ENCODE measurements around the gene UGT1A8.

GRCh38 chr2:233803292-233803911, 186.0 kb downstream of the UGT1A8 start:
- TF ChIP-seq POLR2A (IDR thresholded peaks at IDR 0.05; ENCODE audit: low read depth): no peak
- TF ChIP-seq CTCF (IDR thresholded peaks at IDR 0.05): no peak
- no peak for TF ChIP-seq POLR2AphosphoS5 (IDR thresholded peaks at IDR 0.05)

Measured in esophagus muscularis mucosa (tissue), 3 donors.